Measurements from ENCODE around the gene TFDP1. TPM values are rescaled to one million over a fixed set of nuclear protein-coding genes. Genes with fewer than 3 reads are reported as not detected.

Gene TFDP1
- polyA plus RNA-seq, 1 of the 3 experiments (the other 2 are of a cell fraction): 76.7 TPM

DNA sequence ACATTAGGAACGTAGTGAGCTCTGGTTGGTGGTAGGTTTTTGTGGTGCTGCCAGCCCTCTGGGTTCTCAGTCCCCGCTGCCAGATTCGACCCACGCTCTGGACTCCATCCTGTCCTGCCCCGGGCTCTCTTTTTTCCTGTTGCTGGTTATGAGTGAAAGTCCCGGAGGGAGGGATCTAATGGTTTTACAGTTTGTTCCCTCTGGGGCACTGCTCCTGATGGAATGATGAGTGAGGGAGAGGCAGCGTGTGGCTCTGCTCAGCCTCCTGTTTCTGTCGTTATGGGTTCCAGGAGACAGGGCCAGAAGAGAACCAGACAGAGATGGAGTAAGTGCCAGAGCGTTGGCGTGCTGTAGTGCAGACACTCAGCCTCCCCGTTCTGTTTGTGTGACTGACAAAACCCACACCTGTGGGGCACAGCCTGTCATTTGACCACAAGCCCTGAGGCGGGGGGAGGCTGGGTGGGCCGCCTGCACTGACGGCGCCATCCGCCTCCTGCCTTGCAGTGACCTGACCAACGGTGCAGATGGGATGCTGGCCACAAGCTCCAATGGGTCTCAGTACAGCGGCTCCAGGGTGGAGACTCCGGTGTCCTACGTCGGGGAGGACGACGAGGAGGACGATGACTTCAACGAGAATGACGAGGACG lies 55.2 kb downstream of the TFDP1 start:
- Histone ChIP-seq H3K79me2 (ENCODE audit: insufficient read depth) (no peaks in the 10 kb centered on the region), H3K27ac (ENCODE audit: low read depth in 2 of 2, low read length in 1 of 2) (peak overlapping the region in 1 of 2 experiments; percentile 92; a peak in 2 of 4 replicates), H3K9ac (no peak overlapping the region), H4K20me1 (ENCODE audit: insufficient read depth) (no peaks in the 10 kb centered on the region), H3K4me2 (no peak overlapping the region), H2AFZ (ENCODE audit: low read depth) (no peak overlapping the region), H3K4me3 (ENCODE audit: low read depth in 2 of 2, low read length in 1 of 2) (no peak overlapping the region; a peak in 1 of 4 replicates), H3K9me2 (no peaks in the 10 kb centered on the region), H3K4me1 (ENCODE audit: control insufficient read depth in 1 of 2, insufficient read depth in 2 of 2, low read depth in 1 of 2, low read length in 1 of 2) (peaks cover 0 to 19% of the 10 kb centered on the region in 2 experiments; a peak in 2 of 4 replicates), H3K27me3 (ENCODE audit: insufficient read depth) (no peaks in the 10 kb centered on the region), H3K36me3 (replicated peaks in 1 of 2; ENCODE audit: control insufficient read depth in 1 of 2, insufficient read depth in 2 of 2, low read length in 1 of 2) (peaks cover 39 to 64% of the 10 kb centered on the region in 2 experiments), H3K9me3 (no peaks in the 10 kb centered on the region), H3F3A (replicated peaks; ENCODE audit: insufficient read depth) (peaks cover 7% of the 10 kb centered on the region)
- ChIA-PET POLR2A (no interaction called here), CTCF (interaction anchor here (0.8 to 1.5 kb wide), 6 partner anchors 19 to 625 kb away, joined by 3 to 4 read pairs (median 4); no protein-coding TSS in a partner anchor)
- peak; percentile 85 for DNase-seq
- 80% methylated on average over 20 of the region's 27 CpGs for WGBS (ENCODE audit: low lambda C conversion rate)
- peak in 1 of 2 experiments; percentile 51; a peak in 2 of 4 replicates for TF ChIP-seq EP300 (IDR thresholded peaks at IDR 0.05; ENCODE audit: borderline replicate concordance in 1 of 2, low read depth in 1 of 2, low read length in 1 of 2)
- TF ChIP-seq, protein P1, sequence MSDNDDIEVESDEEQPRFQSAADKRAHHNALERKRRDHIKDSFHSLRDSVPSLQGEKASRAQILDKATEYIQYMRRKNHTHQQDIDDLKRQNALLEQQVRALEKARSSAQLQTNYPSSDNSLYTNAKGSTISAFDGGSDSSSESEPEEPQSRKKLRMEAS (IDR thresholded peaks at IDR 0.05; ENCODE audit: low read depth): no peak
- TF ChIP-seq GATA2 (CRISPR knock-in tag; IDR thresholded peaks at IDR 0.05): 0 out of 2 replicates have a peak, but pooled peaks have one; percentile 10
- peak; percentile 45; the same call in 1 of the 2 replicates for TF ChIP-seq RCOR1 (IDR thresholded peaks at IDR 0.05; ENCODE audit: low read length)
- no peak for TF ChIP-seq JUND (IDR thresholded peaks at IDR 0.05)

DNA sequence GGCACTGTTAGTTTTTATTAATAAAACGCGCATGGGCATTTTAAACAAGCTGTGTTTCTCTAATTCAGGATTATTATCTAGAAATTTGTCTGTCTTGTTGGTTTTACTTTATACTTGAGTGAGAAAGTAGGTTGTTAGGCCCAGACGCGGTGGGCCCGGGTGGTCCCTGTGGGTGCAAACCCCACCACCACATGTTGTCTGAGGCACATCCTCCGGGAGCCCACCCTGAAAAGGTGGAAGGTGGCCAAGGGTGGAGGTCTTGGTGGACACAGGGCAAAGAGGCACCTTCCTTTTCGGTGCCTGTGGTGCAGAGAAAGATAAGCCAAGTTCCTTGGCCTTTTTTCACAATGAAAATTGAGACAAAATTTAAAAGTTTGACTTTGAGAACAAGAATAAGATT lies 56.9 kb downstream of the TFDP1 start:
- no peak for TF ChIP-seq GATA2 (CRISPR knock-in tag; IDR thresholded peaks at IDR 0.05)
- no peak for TF ChIP-seq SIN3A (IDR thresholded peaks at IDR 0.05; ENCODE audit: borderline replicate concordance, low read depth, low read length)
- TF ChIP-seq NFIC (IDR thresholded peaks at IDR 0.05; ENCODE audit: borderline replicate concordance): no peak
- TF ChIP-seq TEAD4 (IDR thresholded peaks at IDR 0.05; ENCODE audit: borderline replicate concordance, insufficient read depth): no peak
- TF ChIP-seq, protein P2, sequence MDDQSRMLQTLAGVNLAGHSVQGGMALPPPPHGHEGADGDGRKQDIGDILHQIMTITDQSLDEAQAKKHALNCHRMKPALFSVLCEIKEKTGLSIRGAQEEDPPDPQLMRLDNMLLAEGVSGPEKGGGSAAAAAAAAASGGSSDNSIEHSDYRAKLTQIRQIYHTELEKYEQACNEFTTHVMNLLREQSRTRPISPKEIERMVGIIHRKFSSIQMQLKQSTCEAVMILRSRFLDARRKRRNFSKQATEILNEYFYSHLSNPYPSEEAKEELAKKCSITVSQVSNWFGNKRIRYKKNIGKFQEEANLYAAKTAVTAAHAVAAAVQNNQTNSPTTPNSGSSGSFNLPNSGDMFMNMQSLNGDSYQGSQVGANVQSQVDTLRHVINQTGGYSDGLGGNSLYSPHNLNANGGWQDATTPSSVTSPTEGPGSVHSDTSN (IDR thresholded peaks at IDR 0.05): no peak
- TF ChIP-seq, protein P1 (IDR thresholded peaks at IDR 0.05; ENCODE audit: low read depth): no peak
- no peak for TF ChIP-seq TCF12 (IDR thresholded peaks at IDR 0.05)
- no peak for TF ChIP-seq RAD21 (IDR thresholded peaks at IDR 0.05; ENCODE audit: low read length)
- no peak for TF ChIP-seq ELF1 (IDR thresholded peaks at IDR 0.05)
- Histone ChIP-seq H3K27ac (ENCODE audit: low read depth in 2 of 2, low read length in 1 of 2) (no peak overlapping the region; a peak in 1 of 4 replicates), H4K20me1 (ENCODE audit: insufficient read depth) (no peaks in the 10 kb centered on the region), H3K9ac (no peak overlapping the region), H3K4me2 (no peak overlapping the region), H3K9me2 (no peaks in the 10 kb centered on the region), H3K79me2 (ENCODE audit: insufficient read depth) (no peaks in the 10 kb centered on the region), H3K4me1 (ENCODE audit: control insufficient read depth in 1 of 2, insufficient read depth in 2 of 2, low read depth in 1 of 2, low read length in 1 of 2) (peaks cover 0 to 20% of the 10 kb centered on the region in 2 experiments; a peak in 2 of 4 replicates), H2AFZ (ENCODE audit: low read depth) (no peak overlapping the region), H3F3A (replicated peaks; ENCODE audit: insufficient read depth) (peaks cover 7% of the 10 kb centered on the region), H3K9me3 (no peaks in the 10 kb centered on the region), H3K36me3 (replicated peaks in 1 of 2; ENCODE audit: control insufficient read depth in 1 of 2, insufficient read depth in 2 of 2, low read length in 1 of 2) (peaks cover 32 to 53% of the 10 kb centered on the region in 2 experiments), H3K27me3 (ENCODE audit: insufficient read depth) (no peaks in the 10 kb centered on the region), H3K4me3 (ENCODE audit: low read depth in 2 of 2, low read length in 1 of 2) (no peak overlapping the region)
- ChIA-PET POLR2A (no interaction called here), CTCF (interaction anchor here (1.2 to 1.3 kb wide), 2 partner anchors 20 to 83 kb away, joined by 3 read pairs; no protein-coding TSS in a partner anchor)
- WGBS (ENCODE audit: low lambda C conversion rate): 86% methylated on average over 7 of the region's 7 CpGs
- no peak for DNase-seq

All from SK-N-SH (cell line).